ENCODE data around the gene VPS16.

GRCh38 chr20:2866236-2866635, 25.7 kb downstream of the VPS16 start:
- no peak for TF ChIP-seq POLR2AphosphoS5 (IDR thresholded peaks at IDR 0.05; ENCODE audit: low read depth, low read length)
- no peak for TF ChIP-seq ZNF274 (IDR thresholded peaks at IDR 0.05; ENCODE audit: borderline replicate concordance, extremely low read depth, low read length)
- TF ChIP-seq CTCF (IDR thresholded peaks at IDR 0.05; ENCODE audit: control extremely low read depth in 1 of 3, insufficient read depth in 1 of 3, low read depth in 1 of 3, low read length in 3 of 3), result no peak
- no peak for TF ChIP-seq RXRA (IDR thresholded peaks at IDR 0.05; ENCODE audit: insufficient read depth, low read depth, low read length)
- TF ChIP-seq JUND (IDR thresholded peaks at IDR 0.05; ENCODE audit: low read length), result no peak
- no peak for TF ChIP-seq CREB1 (IDR thresholded peaks at IDR 0.05)
- TF ChIP-seq CBX5 (IDR thresholded peaks at IDR 0.05; ENCODE audit: low read depth, low read length), result no peak
- TF ChIP-seq POLR2A (IDR thresholded peaks at IDR 0.05; ENCODE audit: control extremely low read depth in 1 of 2, low read depth in 2 of 2, low read length in 2 of 2), result no peak
- no peak for TF ChIP-seq EZH2 (IDR thresholded peaks at IDR 0.05; ENCODE audit: low read depth, low read length, severe bottlenecking)
- TF ChIP-seq EP300 (IDR thresholded peaks at IDR 0.05; ENCODE audit: borderline replicate concordance in 1 of 2, low read depth in 2 of 2, low read length in 2 of 2), result no peak
- no peak for TF ChIP-seq CHD7 (IDR thresholded peaks at IDR 0.05; ENCODE audit: insufficient replicate concordance, low read length)
- no peak for TF ChIP-seq ATF3 (IDR thresholded peaks at IDR 0.05; ENCODE audit: insufficient read depth, low read depth, low read length)
